Esophagus muscularis mucosa (tissue), 4 donors: ENCODE data around the gene DROSHA. TPM values are rescaled to one million over a fixed set of nuclear protein-coding genes. Genes with fewer than 3 reads are reported as not detected.

Source experiments
- DNase-seq: peaks from one replicate; pipeline ENCODE4 v3.0.0-alpha.2; 2017; ENCODE audit errors: extremely low spot score
- H3K27ac ChIP-seq, 4 donors: fragments of 200-600 bp; sonication (generic); replicated peaks in 1 of 4; 1 replicate in 3 of 4; 2 replicates in 1 of 4; pipeline ENCODE4 v1.5.1; 2016 to 2019; ENCODE audit warnings: mild to moderate bottlenecking in 1 of 4
- H3K27me3 ChIP-seq, 4 donors: fragments of 200-600 bp; sonication (generic); one replicate each; pipeline versions ENCODE4 v1.5.1 to v1.6.0; 2016 to 2019
- H3K36me3 ChIP-seq, 4 donors: fragments of 200-600 bp; sonication (generic); one replicate each; pipeline ENCODE4 v1.5.1; 2016 to 2019
- H3K4me1 ChIP-seq, 4 donors: fragments of 200-600 bp; sonication (generic); one replicate each; pipeline ENCODE4 v1.5.1; 2016 to 2019
- H3K4me3 ChIP-seq, 4 donors: fragments of 200-600 bp; sonication (generic); 1 replicate in 2 of 4; 2 replicates in 2 of 4; pipeline ENCODE4 v1.5.1; 2016 to 2019; ENCODE audit warnings: mild to moderate bottlenecking in 4 of 4, moderate library complexity in 1 of 4
- H3K9me3 ChIP-seq, 4 donors: fragments of 200-600 bp; sonication (generic); 1 replicate in 3 of 4; 2 replicates in 1 of 4; pipeline ENCODE4 v1.5.1; 2016 to 2019
- EP300 ChIP-seq: sonication (generic); formaldehyde crosslinking; IDR thresholded peaks from one replicate; pipeline ENCODE4 v1.6.1; 2017; ENCODE audit warnings: antibody characterized with exemption
- POLR2A ChIP-seq: fragments of 450-650 bp; IDR thresholded peaks from one replicate; pipeline ENCODE4 v1.6.1; 2017; ENCODE audit warnings: antibody characterized with exemption, moderate library complexity, mild to moderate bottlenecking, low read depth
- POLR2AphosphoS5 ChIP-seq, 2 donors: sonication (generic); formaldehyde crosslinking; IDR thresholded peaks; one replicate each; pipeline ENCODE4 v1.6.1; 2017; ENCODE audit warnings: antibody characterized with exemption in 2 of 2
- WGBS: methylation state at CpG from one replicate; pipeline ENCODE4 v1.1.5; 2018; 5-methylcytosine and 5-hydroxymethylcytosine counted together
- intact Hi-C: fragments of 100-400 bp; cut with DNase I; formaldehyde crosslinking; loops from one replicate; pipeline ENCODE4 v1.15.1; 2023
- total RNA-seq, 4 donors: library from RNA; depleted of rRNA; stranded (reverse); fragments of >200 nt; gene quantifications; one replicate each; pipeline versions ENCODE4 v1.1.0 to v1.2.1, GENCODE V29; 2016
- TF ChIP-seq, protein P1 (sequence below), 3 experiments: fragments of 200-600 bp in 2 of 3; fragments of 450-650 bp in 1 of 3; sonication (generic) in 2 of 3; IDR thresholded peaks; one replicate each; pipeline ENCODE4 v1.5.1; 2017 to 2019; ENCODE audit warnings: antibody characterized with exemption in 3 of 3, mild to moderate bottlenecking in 2 of 3, moderate library complexity in 1 of 3

Gene DROSHA
- total RNA-seq, 4 donors from 2014 or later: 27.5 to 47.0 (median 36.6) TPM

- no peaks in the 10 kb centered on the region for H3K9me3 ChIP-seq
- H3K27ac ChIP-seq: no peak overlapping the region
- peaks cover 48 to 84% (median 67%) of the 10 kb centered on the region in 4 donors for H3K36me3 ChIP-seq
- no peaks in the 10 kb centered on the region for H3K27me3 ChIP-seq
- H3K4me1 ChIP-seq: no peaks in the 10 kb centered on the region
- no peak for DNase-seq
- H3K4me3 ChIP-seq: no peak overlapping the region
- 59% methylated on average over 1 of the region's 1 CpG for WGBS
- intact Hi-C loops: no loop called here
- TF ChIP-seq, protein P1, sequence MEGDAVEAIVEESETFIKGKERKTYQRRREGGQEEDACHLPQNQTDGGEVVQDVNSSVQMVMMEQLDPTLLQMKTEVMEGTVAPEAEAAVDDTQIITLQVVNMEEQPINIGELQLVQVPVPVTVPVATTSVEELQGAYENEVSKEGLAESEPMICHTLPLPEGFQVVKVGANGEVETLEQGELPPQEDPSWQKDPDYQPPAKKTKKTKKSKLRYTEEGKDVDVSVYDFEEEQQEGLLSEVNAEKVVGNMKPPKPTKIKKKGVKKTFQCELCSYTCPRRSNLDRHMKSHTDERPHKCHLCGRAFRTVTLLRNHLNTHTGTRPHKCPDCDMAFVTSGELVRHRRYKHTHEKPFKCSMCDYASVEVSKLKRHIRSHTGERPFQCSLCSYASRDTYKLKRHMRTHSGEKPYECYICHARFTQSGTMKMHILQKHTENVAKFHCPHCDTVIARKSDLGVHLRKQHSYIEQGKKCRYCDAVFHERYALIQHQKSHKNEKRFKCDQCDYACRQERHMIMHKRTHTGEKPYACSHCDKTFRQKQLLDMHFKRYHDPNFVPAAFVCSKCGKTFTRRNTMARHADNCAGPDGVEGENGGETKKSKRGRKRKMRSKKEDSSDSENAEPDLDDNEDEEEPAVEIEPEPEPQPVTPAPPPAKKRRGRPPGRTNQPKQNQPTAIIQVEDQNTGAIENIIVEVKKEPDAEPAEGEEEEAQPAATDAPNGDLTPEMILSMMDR (IDR thresholded peaks at IDR 0.05): no peak
- TF ChIP-seq EP300 (no peak), POLR2AphosphoS5 (IDR thresholded peaks at IDR 0.05) (no peak), POLR2A (no peak)
Observed at GRCh38 chr5:31516802-31517201, 15.1 kb downstream of the DROSHA start.

DNA sequence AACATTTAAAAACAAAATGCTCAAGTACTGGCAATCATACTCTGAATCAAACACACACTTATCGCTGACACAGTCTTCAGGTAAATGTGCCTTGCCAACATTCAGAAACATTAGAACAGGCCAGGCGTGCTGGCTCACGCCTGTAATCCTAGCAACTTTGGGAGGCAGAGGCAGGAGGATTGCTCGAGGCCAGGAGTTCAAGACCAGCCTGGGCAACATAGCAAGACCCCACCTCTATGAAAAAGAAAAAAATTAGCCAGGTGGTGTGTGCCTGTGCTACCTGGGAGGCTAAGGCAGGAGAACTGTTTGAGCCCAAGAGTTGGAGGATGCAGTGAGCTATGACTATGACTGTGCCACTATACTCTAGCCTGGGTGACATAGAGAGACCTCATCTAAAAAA, 20.6 kb downstream of the DROSHA start:
- 99% methylated on average over 4 of the region's 4 CpGs for WGBS
- Histone ChIP-seq H3K4me1 (no peaks in the 10 kb centered on the region), H3K27me3 (no peaks in the 10 kb centered on the region), H3K4me3 (no peak overlapping the region), H3K27ac (no peak overlapping the region), H3K9me3 (no peaks in the 10 kb centered on the region), H3K36me3 (peaks cover 78 to 97% (median 88%) of the 10 kb centered on the region in 4 donors)
- TF ChIP-seq, protein P1 (IDR thresholded peaks at IDR 0.05): no peak
- no peak for TF ChIP-seq POLR2AphosphoS5 (IDR thresholded peaks at IDR 0.05)
- no peak for TF ChIP-seq POLR2A
- TF ChIP-seq EP300: no peak
- DNase-seq: no peak
- intact Hi-C loops: no loop called here

DNA sequence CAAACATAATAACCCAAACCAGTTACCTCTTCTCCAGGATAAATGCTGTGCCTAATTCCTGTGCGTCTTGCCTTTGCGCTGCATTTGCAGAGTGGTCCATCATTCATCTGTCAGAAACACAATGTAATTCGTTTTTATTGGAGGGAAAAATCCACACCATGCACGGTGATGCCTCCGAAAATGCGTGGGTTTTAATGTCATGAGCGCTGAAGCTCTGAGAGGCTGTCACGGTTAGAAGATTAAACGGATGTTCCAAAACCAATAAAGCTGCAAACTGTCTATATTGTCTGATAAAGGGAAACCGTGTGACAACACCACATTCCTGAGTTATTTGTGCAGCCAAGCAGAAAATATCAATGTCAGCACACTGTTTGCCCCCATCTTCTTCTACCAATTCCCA, 27.4 kb downstream of the DROSHA start:
- H3K4me3 ChIP-seq: no peak overlapping the region
- TF ChIP-seq, protein P1 (IDR thresholded peaks at IDR 0.05): no peak
- TF ChIP-seq POLR2AphosphoS5 (IDR thresholded peaks at IDR 0.05) (no peak), POLR2A (no peak), EP300 (no peak)
- no peaks in the 10 kb centered on the region for H3K9me3 ChIP-seq
- no peak overlapping the region for H3K27ac ChIP-seq
- no peaks in the 10 kb centered on the region for H3K27me3 ChIP-seq
- intact Hi-C loops: no loop called here
- 84% methylated on average over 10 of the region's 10 CpGs for WGBS
- no peaks in the 10 kb centered on the region for H3K4me1 ChIP-seq
- peaks cover 55 to 100% (median 82%) of the 10 kb centered on the region in 4 donors for H3K36me3 ChIP-seq
- DNase-seq: no peak

GRCh38 chr5:31502506-31502905, 29.4 kb downstream of the DROSHA start:
- H3K27ac ChIP-seq: no peak overlapping the region
- H3K36me3 ChIP-seq: peaks cover 40 to 100% (median 84%) of the 10 kb centered on the region in 4 donors
- H3K4me1 ChIP-seq: no peaks in the 10 kb centered on the region
- TF ChIP-seq, protein P1 (IDR thresholded peaks at IDR 0.05): no peak
- TF ChIP-seq POLR2AphosphoS5 (IDR thresholded peaks at IDR 0.05) (no peak), EP300 (no peak), POLR2A (no peak)
- no peaks in the 10 kb centered on the region for H3K27me3 ChIP-seq
- intact Hi-C loops: no loop called here
- WGBS: 97% methylated on average over 4 of the region's 4 CpGs
- H3K4me3 ChIP-seq: no peak overlapping the region
- no peak for DNase-seq
- no peaks in the 10 kb centered on the region for H3K9me3 ChIP-seq

DNA sequence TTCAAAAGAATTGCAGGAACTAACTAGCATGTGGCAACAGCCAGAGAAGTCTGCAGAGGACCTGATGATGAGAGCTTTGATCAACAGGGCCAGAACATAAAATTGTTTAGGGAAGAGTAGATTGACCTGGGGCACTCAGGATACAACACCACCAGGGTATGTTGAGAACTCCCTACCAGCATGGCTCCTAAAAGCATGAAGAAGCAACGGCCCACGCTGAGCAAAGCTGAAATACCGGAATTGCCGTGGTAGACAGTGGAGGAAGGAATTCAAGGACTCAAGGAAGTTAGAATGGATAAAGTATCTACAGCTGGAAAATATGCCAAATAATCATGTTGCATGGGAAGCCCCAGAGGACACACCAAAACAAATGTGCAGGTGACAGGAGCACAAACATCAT, 31.6 kb downstream of the DROSHA start:
- Histone ChIP-seq H3K4me1 (no peaks in the 10 kb centered on the region), H3K4me3 (no peak overlapping the region), H3K27me3 (no peaks in the 10 kb centered on the region), H3K9me3 (no peaks in the 10 kb centered on the region), H3K36me3 (peaks cover 38 to 100% (median 98%) of the 10 kb centered on the region in 4 donors), H3K27ac (no peak overlapping the region)
- WGBS: 85% methylated on average over 4 of the region's 4 CpGs
- no peak for DNase-seq
- TF ChIP-seq POLR2A (no peak), EP300 (no peak), POLR2AphosphoS5 (IDR thresholded peaks at IDR 0.05) (no peak)
- TF ChIP-seq, protein P1 (IDR thresholded peaks at IDR 0.05): no peak
- intact Hi-C loops: no loop called here
